HG03432 (cell line): ENCODE data around the gene BRAT1.
A peak's percentile ranks its signal among the peaks of the same experiment; 100 is the strongest.

Source experiments
- ATAC-seq: cut with Tn5 transposase; IDR thresholded peaks from one replicate; pipeline ENCODE4 v1.9.1; 2021; ENCODE audit warnings: mild to moderate bottlenecking, moderate library complexity; ENCODE audit not compliant: unreplicated experiment

Gene BRAT1

DNA sequence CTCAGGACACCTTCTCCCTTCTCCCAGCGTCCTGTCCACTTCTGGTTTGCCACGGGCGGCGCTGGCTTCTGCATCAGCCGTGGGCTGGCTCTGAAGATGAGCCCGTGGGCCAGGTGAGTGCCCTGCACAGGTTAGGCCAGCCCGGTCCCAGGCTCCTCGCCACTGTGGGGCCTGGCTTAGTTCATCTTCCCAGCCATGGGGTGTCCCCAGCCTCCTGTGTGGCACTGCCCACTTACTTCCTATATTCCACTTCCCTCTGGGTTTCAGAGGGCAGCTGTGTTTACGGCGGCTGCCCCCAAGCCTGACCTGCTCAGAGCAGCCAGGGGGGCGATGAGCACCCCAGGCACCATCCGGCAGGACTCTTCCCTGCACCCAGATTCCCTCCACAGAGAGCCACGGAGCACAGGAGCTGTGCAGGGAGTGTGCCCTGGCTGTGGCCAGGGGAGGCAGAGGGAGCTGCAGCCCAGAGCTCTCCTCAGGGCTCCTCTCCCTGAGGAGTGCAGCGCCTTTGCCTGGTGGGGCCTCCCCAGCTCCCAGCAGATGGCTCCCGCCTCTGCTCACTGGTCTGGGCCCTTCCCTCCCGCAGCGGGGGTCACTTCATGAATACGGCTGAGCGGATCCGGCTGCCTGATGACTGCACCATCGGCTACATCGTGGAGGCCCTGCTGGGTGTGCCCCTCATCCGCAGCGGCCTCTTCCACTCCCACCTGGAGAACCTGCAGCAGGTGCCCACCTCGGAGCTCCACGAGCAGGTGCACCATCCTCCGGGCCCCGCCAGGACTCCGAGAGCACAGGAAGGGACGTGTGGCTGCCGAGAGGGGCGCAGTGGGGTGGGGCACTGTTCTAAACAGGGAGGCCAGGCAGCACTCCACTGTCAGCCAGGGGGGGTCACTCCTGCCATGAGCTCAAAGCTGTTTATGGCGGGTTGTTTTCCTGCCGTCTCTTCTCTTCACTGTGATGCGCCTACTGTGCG, 29.4 kb downstream of the BRAT1 start:
- ATAC-seq: no peak

DNA sequence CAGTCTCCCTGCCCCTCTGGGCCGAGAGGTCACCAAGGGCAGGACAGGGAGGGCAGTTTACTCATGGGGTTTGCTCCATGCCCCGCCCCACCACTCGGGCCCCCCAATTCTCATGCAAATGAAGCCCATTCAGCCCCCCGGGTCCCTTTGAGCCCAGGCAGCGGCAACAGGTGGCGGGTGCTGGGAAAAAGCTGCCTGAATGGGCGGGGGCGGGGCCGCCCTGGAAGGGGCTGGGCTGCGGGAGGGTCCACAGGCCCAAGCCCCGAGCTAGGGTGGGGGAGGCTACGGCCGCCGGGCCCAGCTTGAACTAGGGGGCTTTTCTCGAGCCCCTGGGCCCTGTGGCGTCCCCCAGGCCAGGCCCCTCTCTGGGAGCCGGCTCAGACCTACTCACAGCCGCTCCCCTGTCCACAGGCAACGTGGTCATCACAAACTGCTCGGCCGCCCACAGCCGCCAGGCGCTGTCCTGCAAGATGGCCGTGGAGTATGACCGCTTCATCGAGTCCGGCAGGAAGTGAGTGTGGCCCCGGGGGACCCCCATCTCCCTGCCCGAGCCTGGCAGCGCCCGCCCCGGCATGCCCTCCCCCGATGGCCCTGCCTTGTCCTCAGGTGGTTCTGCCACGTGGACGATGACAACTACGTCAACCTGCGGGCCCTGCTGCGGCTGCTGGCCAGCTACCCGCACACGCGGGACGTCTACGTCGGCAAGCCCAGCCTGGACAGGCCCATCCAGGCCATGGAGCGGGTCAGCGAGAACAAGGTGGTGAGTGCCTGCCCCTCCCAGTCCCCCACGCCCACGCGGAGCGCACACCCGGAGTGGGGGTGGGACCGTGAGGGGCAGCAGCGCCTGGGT, 30.3 kb downstream of the BRAT1 start:
- no peak for ATAC-seq

DNA sequence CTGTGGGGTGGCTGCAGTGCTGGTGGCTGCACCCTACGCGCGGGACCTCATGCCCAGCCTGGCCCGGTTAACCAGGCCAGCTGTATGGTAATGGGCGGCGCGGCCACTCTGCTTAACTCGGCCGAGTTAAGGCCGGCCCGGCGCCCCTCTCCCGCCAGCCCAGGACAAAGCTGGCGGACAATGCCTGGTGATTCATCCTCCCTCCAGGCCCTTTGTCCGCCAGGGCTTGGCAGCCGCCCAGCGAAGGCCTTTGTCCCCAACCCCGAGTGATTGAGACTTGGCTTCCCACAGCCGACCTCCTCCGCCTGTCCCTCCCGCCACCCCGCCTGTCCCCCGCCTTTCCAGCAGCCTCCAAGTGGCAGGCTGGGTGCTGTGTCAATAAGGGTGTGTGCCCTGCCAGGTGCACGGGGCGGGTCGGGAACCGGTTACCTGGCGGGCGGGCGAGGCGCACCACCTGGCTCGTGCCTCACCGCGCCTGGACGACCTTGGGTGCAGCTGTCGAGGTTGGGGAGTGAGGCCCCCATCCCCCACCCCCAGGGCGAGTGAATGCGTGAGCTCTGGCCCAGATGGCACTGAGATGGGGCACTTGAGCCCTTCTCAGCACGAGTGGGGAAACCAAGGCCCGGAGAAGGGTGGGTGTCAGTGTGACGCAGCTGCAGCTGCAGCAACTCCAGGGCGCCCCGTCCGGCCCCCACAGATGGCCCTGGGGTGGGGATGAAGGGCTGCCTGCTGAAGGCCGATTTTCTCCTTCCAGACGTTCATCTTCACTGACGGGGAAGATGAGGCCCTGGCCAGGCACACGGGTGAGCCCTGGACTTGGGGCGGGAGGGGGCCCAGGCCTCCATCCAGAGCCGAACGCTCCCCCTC, 31.1 kb downstream of the BRAT1 start:
- ATAC-seq: no peak

DNA sequence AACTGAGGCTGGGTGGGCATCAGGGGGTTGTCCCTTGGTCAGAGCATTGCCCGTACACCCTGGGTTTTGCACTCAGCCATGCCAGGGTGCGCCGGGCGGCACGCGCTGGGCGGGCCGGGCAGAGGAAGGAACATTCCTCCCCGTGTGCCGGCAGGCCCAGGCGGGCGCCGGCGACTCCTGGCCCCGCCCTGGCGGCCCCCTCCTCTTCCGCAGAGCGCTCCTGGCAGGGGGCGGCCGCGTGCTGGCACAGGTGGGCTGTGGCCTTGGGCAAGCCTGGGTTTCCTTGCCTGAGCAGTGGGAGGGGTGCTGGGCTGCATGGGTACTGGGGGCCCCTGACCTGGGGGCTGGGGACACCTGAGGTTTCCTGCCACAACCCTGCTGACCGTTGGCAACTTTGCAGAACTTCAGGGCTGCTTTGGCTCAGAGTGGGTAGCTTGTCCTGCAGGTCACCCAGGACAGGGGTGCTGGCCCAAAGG, 31.8 kb downstream of the BRAT1 start:
- ATAC-seq: no peak

DNA sequence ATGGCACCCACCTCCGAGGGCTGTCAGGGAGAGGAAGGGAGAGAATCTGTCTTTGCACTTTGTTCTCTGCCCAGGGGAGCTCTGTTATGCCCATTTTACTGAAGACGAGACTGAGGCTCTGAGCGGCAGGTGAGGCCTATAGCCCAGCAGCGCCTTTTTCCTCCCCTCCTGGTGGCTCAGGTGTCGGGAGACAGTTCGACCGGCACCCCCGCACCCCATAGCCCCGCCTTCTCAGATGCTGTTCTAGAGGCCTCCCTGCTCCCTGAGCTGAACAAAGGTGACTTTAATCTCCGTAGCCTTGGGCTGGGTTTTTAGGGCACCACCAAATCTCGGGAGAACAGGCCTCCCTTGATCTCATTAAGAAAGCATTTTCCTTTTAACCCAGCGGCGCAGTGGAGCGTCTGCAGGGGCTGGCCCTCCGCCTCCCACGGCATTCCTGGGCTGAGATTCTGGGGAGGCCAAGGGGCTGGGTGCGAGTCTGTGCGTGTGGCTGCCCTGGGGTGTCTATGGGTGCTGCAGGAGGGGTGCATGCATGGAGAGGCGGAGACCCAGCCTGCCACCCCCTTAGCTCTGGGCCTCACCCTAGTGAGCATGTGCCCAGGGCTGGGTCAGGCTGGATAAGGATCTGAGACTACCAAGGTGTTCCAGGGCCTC, 32.4 kb downstream of the BRAT1 start:
- no peak for ATAC-seq

DNA sequence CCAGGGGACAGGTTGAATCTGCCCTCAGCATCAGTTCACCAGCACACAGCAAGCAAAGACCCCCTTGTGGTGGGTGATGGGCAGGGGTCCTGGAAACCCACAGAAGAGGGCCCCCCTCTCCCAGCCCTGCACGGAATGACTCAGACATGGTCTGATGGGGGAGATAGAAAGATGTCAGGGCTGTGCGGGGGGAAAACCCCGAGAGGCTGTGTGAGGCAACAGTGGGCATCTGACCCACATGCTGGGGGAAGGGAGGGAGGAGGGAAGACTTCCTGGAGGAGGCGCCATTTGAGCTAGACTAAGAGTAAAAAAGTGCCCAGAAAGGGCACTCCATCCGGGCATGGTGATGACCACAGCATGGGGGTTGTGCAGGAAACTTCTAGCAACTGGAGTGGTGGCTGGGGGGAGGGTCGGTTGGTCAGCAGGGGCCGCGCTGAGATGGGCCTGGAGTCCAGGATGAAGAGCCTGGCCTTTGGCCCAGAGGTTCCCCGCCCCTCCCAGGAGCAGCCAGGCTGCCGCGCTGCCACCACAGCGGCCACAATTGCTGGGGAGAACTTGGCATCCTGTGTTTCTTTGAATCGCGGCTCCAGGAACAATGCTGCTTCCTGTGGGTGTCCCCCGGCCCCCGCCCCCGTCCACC, 33.3 kb downstream of the BRAT1 start:
- no peak for ATAC-seq

DNA sequence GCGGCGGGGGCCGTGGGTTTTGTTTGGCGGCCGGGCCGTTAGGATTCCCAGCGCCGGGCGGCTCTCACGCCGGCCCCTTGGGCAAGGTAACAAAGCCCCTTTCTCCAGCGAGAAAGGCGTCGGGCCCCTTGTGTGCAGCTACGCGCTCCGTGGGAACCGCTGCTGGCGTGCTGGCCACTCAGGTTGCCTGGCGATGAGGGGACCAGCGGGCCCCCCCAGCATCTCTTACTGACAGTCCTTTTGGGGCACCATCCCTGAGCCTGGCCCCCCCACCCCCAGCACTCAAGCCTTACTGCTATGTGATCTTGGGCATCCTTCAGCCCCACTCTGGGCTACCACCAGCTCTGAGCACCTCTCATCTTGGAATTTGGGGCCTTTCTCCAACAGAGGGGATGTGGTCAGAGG, 34.0 kb downstream of the BRAT1 start:
- ATAC-seq: no peak

DNA sequence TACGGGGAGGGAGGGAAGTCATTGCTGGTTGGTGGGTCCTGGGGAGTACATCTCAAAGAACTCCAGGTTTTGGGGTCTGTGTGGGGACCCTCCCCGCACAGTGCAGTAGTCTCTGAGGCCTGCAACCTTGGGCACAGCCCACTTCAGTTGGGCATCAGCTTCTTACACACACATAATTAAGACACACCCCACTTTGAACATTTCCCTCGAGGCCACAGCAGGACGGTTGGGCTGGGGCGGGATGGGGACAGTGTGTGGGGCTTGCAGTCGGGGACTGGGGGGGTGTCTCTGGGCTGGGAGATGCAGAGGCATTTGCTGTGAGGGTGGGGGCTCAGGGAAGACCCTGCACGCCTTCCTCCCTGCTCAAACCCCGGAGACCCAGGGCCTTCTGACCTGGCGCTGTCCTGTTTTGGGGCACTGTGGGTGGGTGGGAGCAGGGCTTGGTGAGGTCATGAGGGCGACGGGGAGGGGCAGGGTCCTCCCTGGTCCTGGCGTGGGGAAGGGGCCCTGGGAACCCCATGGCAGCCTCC, 34.5 kb downstream of the BRAT1 start:
- ATAC-seq: no peak

DNA sequence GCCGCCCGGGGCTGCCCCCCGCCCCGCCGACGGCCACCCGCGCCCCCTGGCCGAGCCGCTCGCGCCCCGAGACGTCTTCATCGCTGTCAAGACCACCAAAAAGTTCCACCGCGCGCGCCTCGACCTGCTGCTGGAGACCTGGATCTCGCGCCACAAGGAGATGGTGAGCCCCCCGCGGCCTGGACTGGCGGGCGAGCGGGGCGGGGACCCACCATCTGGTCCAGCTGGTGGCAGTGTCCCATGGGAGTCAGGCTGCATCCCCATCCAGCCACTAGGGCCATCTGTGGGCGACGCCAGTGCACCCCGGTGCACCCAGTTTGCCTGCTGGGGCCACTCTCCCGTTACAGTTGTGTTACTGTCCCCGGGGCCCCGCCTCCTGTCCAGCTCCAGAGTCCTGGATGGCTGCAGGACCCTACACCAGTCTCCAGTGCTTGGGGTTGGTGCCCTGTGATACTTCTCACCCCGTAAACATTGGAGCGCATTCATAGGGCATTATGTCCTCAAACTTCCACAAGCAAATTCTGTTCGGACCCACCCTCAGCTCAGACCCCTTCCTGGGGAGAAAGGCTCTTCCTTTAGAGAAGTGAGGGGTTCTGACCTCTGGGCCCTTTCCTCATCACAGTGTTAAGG, 35.1 kb downstream of the BRAT1 start:
- no peak for ATAC-seq

DNA sequence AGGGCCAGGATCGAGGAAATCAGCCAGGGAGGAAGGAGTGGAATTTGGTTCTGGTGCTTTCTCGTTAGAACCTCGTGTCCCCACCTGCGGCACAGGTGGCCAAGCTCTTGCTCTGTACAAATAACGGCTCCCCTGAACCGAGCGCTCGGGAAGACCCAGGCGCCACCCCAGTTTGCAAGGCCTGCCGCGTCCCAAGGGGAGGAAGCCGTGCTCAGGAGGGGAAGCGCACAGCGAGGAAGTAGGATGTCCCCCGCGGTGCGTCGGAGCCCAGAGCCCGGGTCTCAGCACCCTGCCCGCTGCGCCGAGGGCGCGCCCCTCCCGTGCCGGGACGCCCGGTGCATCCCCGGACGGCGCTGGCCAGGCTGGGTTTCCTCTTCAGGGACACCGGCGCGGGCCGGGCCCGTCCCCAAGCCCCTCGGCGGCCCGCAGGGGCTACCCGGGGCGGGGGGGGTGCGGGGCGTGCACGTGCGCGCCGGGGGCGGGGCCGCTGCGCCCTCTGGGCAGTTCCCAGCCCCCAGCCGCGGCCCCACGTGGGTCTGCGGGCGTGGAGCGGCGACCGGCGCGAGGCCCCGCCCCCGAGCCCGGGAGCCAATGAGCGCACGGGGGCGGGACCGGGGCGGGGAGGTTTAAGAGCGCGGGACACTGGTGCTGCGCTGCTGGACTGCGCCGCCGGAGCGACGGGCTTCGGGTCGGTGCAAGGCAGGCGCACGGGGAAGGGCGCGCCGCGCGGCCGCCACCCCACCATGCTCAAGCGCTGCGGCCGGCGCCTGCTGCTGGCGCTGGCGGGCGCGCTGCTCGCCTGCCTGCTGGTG, 36.0 kb downstream of the BRAT1 start, which contains the start of gene LFNG:
Gene LFNG (plus strand): TSS at position 656 of the 812 bp plus-strand sequence. CDS start 88 bp downstream, at position 744.
- ATAC-seq: peak; percentile 85

DNA sequence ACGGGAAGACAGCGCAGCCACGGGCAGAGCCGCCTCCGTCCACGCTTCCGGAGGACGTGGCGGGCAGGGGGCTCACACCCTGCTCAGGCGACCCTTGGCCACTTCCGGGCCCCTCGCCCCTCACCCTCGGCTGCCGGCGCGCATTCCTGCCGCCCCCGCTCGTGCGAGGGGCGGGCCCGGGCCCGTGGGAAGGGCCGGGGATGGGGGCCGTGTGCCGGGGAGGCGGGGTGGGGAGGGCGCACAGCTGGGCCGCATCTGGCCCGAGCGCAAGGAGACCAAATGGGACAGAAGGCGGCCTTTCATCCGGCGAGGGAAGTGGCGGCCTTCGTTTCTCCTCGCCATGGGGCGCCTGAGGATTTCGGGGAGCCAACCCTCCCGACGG, 36.6 kb downstream of the BRAT1 start:
- no peak for ATAC-seq

DNA sequence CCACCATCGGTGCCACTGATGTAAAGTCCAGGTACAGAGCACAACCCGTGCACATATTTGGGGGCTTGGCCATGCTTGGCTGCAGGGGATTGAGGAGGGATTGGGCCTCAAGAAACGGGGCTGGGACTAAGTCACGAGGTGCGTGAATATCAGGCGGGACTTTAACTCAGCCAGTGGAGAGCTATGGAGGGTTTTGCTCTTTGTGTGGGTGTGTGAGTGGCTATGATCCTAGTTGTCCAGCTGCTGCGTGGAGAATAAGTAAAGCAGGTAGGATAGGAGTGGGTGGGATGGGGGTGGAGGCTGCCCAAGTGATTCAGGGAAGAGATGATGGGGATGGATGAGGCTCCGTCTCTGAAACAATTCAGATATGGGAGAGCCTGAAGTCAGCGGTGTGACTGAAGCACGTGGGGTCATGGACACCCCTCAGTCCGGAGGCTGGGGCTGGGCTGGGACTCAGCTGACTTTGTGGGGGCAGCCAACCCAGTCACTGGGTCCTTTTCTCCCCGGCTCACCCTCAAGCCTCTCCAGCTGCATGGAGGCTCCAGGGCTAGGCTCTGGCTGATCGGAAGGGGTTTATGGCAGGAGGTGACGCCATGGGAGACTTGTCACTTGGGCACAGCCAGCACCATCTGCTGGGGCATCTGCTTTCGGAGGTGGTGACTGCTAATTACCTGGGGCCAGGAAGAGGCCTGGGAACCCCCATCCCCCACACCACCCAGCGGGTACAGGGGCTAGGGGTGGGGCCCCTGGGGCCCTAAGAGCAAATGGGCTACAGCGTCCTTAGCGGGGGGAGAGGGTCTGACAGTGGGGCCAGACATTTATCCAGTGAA, 37.4 kb downstream of the BRAT1 start:
- no peak for ATAC-seq

DNA sequence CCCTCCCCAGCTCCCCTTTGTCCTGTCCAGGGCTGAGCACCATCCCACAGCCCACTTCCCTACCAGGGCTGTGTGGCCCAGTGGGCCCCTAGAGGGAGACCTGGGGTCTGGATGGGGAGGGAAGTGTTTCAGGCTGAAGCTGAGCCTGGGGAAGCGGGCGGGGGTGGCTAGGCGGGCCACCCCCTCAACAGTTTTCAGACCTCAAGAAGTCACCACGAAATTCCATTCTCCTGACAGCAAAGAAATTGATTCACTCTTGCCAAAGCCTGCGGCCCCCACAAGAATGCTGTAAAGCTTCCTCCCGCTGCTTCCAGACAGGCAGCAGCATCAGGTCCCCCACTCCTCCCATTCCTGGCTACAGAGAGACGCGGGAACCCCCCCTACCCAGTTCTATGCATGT, 38.3 kb downstream of the BRAT1 start:
- ATAC-seq: no peak

DNA sequence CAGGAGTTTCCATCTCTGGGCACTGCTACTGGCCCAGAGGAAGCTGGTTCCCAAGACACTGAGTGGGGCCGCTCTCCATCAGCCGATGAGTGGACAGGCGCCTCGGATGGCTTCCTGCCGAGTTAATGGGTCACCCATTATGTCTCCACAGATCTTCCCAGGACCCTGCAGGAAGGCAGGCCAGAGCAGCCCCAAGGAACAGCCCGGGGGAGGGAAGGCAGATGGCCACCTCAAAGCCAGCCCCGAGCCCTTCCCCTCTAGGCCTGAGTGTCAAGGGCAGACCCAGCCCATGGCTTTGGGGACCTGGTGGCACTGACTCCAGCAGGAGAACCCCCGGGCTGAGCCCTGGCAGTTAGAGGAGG, 39.1 kb downstream of the BRAT1 start:
- no peak for ATAC-seq

DNA sequence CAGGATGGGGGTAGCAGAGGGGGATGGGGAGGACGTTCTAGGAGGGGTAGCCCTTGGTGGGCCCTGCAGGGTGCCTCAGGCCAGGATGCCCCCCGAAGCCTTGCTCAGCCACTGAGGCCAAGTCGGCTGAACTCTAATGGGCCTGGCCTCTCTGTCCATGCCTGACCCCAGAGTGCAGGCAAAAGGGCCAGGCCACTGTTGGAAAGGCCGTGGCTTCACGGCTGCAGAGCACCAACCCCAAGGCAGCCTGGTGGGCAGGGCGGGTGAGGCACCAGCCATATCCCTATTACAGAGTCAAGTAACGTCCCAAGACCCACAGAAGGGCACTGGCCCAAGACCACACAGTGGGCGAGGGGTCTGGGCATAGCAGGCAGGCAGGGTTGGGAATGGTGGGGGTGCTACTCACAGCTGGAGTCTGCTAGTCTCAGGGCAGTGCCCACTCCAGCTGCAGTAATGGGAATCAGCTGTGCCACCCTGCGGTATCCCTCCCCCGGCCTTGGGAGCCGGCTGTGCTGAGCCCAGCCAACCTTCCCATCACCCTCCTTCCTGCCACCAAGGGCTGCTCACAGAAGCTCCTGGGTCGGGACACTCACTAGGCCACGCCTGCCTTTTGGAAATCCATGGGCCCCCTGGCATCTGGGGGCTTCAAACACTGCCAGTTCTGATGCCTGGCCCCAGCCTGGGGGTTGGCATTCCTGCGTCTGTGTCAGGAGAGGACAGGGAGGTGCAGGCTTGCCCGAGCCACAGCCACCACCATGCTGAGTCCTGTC, 39.7 kb downstream of the BRAT1 start:
- no peak for ATAC-seq
